ENCODE results near the gene LRIT2.
A peak's percentile ranks its signal among the peaks of the same experiment; 100 is the strongest.
"Not testable (repeated sequence)": the region's sequence is repeated elsewhere in the genome, so short reads cannot be mapped to it uniquely, and the experiment has no call there.

Gene LRIT2

GRCh38 chr10:84195044-84195830, 30.1 kb downstream of the LRIT2 start:
- H3K4me1 ChIP-seq (ENCODE audit: insufficient read depth, low read length): peaks cover 9% of the 10 kb centered on the region
- H3K36me3 ChIP-seq (ENCODE audit: insufficient read depth, low read length): no peaks in the 10 kb centered on the region
- H3K4me3 ChIP-seq (ENCODE audit: low read length): peak overlapping the region; percentile 30
- peaks cover 62% of the 10 kb centered on the region for H3K27me3 ChIP-seq (ENCODE audit: insufficient read depth, low read length)
- no peaks in the 10 kb centered on the region for H3K9me3 ChIP-seq (ENCODE audit: low read length)
- H2AFZ ChIP-seq (ENCODE audit: low read depth, low read length): no peak overlapping the region

GRCh38 chr10:84194424-84195043, 30.8 kb downstream of the LRIT2 start, which contains the start of gene CDHR1:
Gene CDHR1 (plus strand): TSS chr10:84194537. CDS start chr10:84194761, 224 bp downstream.
- H3K36me3 ChIP-seq (ENCODE audit: insufficient read depth, low read length): no peaks in the 10 kb centered on the region
- H3K9me3 ChIP-seq (ENCODE audit: low read length): no peaks in the 10 kb centered on the region
- H2AFZ ChIP-seq (ENCODE audit: low read depth, low read length): peak within 1 kb of the TSS; percentile 69
- H3K4me1 ChIP-seq (ENCODE audit: insufficient read depth, low read length): peaks cover 9% of the 10 kb centered on the region
- H3K4me3 ChIP-seq (ENCODE audit: low read length): peak within 1 kb of the TSS; percentile 30
- H3K27me3 ChIP-seq (ENCODE audit: insufficient read depth, low read length): peaks cover 62% of the 10 kb centered on the region

- H3K4me1 ChIP-seq (ENCODE audit: insufficient read depth, low read length): peaks cover 9% of the 10 kb centered on the region
- H2AFZ ChIP-seq (ENCODE audit: low read depth, low read length): peak overlapping the region; percentile 69
- peaks cover 62% of the 10 kb centered on the region for H3K27me3 ChIP-seq (ENCODE audit: insufficient read depth, low read length)
- H3K36me3 ChIP-seq (ENCODE audit: insufficient read depth, low read length): no peaks in the 10 kb centered on the region
- H3K9me3 ChIP-seq (ENCODE audit: low read length): no peaks in the 10 kb centered on the region
- H3K4me3 ChIP-seq (ENCODE audit: low read length): peak overlapping the region; percentile 30
Observed at GRCh38 chr10:84193846-84194423, 31.4 kb downstream of the LRIT2 start.

- Histone ChIP-seq H2AFZ (ENCODE audit: low read depth, low read length) (no peak overlapping the region), H3K27me3 (ENCODE audit: insufficient read depth, low read length) (peaks cover 61% of the 10 kb centered on the region), H3K4me1 (ENCODE audit: insufficient read depth, low read length) (peaks cover 9% of the 10 kb centered on the region), H3K36me3 (ENCODE audit: insufficient read depth, low read length) (no peaks in the 10 kb centered on the region), H3K9me3 (ENCODE audit: low read length) (no peaks in the 10 kb centered on the region), H3K4me3 (ENCODE audit: low read length) (no peak overlapping the region)
Observed at GRCh38 chr10:84193327-84193726, 32.0 kb downstream of the LRIT2 start.

- Histone ChIP-seq H3K36me3 (ENCODE audit: insufficient read depth, low read length) (no peaks in the 10 kb centered on the region), H3K9me3 (ENCODE audit: low read length) (no peaks in the 10 kb centered on the region), H3K27me3 (ENCODE audit: insufficient read depth, low read length) (peaks cover 40% of the 10 kb centered on the region), H3K4me1 (ENCODE audit: insufficient read depth, low read length) (peaks cover 9% of the 10 kb centered on the region), H3K4me3 (ENCODE audit: low read length) (no peak overlapping the region), H2AFZ (ENCODE audit: low read depth, low read length) (no peak overlapping the region)
Observed at GRCh38 chr10:84191106-84191505, 34.2 kb downstream of the LRIT2 start.

- Histone ChIP-seq H3K4me1 (ENCODE audit: insufficient read depth, low read length) (peaks cover 9% of the 10 kb centered on the region), H2AFZ (ENCODE audit: low read depth, low read length) (no peak overlapping the region), H3K4me3 (ENCODE audit: low read length) (no peak overlapping the region), H3K36me3 (ENCODE audit: insufficient read depth, low read length) (no peaks in the 10 kb centered on the region), H3K27me3 (ENCODE audit: insufficient read depth, low read length) (peaks cover 35% of the 10 kb centered on the region), H3K9me3 (ENCODE audit: low read length) (no peaks in the 10 kb centered on the region)
Observed at GRCh38 chr10:84190621-84191020, 34.7 kb downstream of the LRIT2 start.

GRCh38 chr10:84188815-84189214, 36.5 kb downstream of the LRIT2 start:
- Histone ChIP-seq H2AFZ (ENCODE audit: low read depth, low read length) (no peak overlapping the region), H3K9me3 (ENCODE audit: low read length) (no peaks in the 10 kb centered on the region), H3K4me3 (ENCODE audit: low read length) (no peak overlapping the region), H3K27me3 (ENCODE audit: insufficient read depth, low read length) (peaks cover 20% of the 10 kb centered on the region), H3K4me1 (ENCODE audit: insufficient read depth, low read length) (no peaks in the 10 kb centered on the region), H3K36me3 (ENCODE audit: insufficient read depth, low read length) (no peaks in the 10 kb centered on the region)

- no peak overlapping the region for H3K4me3 ChIP-seq (ENCODE audit: low read length)
- no peaks in the 10 kb centered on the region for H3K4me1 ChIP-seq (ENCODE audit: insufficient read depth, low read length)
- no peak overlapping the region for H2AFZ ChIP-seq (ENCODE audit: low read depth, low read length)
- H3K36me3 ChIP-seq (ENCODE audit: insufficient read depth, low read length): no peaks in the 10 kb centered on the region
- H3K27me3 ChIP-seq (ENCODE audit: insufficient read depth, low read length): peaks cover 2% of the 10 kb centered on the region
- peaks cover 3% of the 10 kb centered on the region for H3K9me3 ChIP-seq (ENCODE audit: low read length)
Observed at GRCh38 chr10:84185526-84186175, 39.7 kb downstream of the LRIT2 start.

GRCh38 chr10:84184517-84184916, 40.8 kb downstream of the LRIT2 start:
- no peak overlapping the region for H3K4me3 ChIP-seq (ENCODE audit: low read length)
- H3K9me3 ChIP-seq (ENCODE audit: low read length): peaks cover 3% of the 10 kb centered on the region
- H3K36me3 ChIP-seq (ENCODE audit: insufficient read depth, low read length): no peaks in the 10 kb centered on the region
- H3K4me1 ChIP-seq (ENCODE audit: insufficient read depth, low read length): peaks cover 1% of the 10 kb centered on the region
- no peak overlapping the region for H2AFZ ChIP-seq (ENCODE audit: low read depth, low read length)
- peaks cover 2% of the 10 kb centered on the region for H3K27me3 ChIP-seq (ENCODE audit: insufficient read depth, low read length)

- Histone ChIP-seq H3K4me1 (ENCODE audit: insufficient read depth, low read length) (peaks cover 3% of the 10 kb centered on the region), H3K27me3 (ENCODE audit: insufficient read depth, low read length) (peaks cover 2% of the 10 kb centered on the region), H2AFZ (ENCODE audit: low read depth, low read length) (no peak overlapping the region), H3K4me3 (ENCODE audit: low read length) (no peak overlapping the region), H3K36me3 (ENCODE audit: insufficient read depth, low read length) (no peaks in the 10 kb centered on the region), H3K9me3 (ENCODE audit: low read length) (peaks cover 3% of the 10 kb centered on the region)
Observed at GRCh38 chr10:84181631-84182030, 43.7 kb downstream of the LRIT2 start.

- H3K4me1 ChIP-seq (ENCODE audit: insufficient read depth, low read length); H3K9me3 ChIP-seq (ENCODE audit: low read length); H3K36me3 ChIP-seq (ENCODE audit: insufficient read depth, low read length); H3K27me3 ChIP-seq (ENCODE audit: insufficient read depth, low read length); H3K4me3 ChIP-seq (ENCODE audit: low read length); H2AFZ ChIP-seq (ENCODE audit: low read depth, low read length): not testable (repeated sequence)
Observed at GRCh38 chr10:84180386-84180785, 45.0 kb downstream of the LRIT2 start.

GRCh38 chr10:84179059-84179710, 46.2 kb downstream of the LRIT2 start:
- H3K4me1 ChIP-seq (ENCODE audit: insufficient read depth, low read length): peaks cover 3% of the 10 kb centered on the region
- H3K9me3 ChIP-seq (ENCODE audit: low read length): peaks cover 3% of the 10 kb centered on the region
- no peak overlapping the region for H2AFZ ChIP-seq (ENCODE audit: low read depth, low read length)
- H3K36me3 ChIP-seq (ENCODE audit: insufficient read depth, low read length): no peaks in the 10 kb centered on the region
- no peak overlapping the region for H3K4me3 ChIP-seq (ENCODE audit: low read length)
- no peaks in the 10 kb centered on the region for H3K27me3 ChIP-seq (ENCODE audit: insufficient read depth, low read length)

Measured in neuron (in vitro differentiated cells).